ENCODE measurements around the gene STK25.
A peak's percentile ranks its signal among the peaks of the same experiment; 100 is the strongest.

Gene STK25

GRCh38 chr2:241516520-241516965 lies 8.2 kb upstream of the STK25 start:
- H3K36me3 Mint-ChIP-seq (ENCODE audit: low read depth): no peaks in the 10 kb centered on the region
- peaks cover 4% of the 10 kb centered on the region for H3K27me3 Mint-ChIP-seq (ENCODE audit: low read depth)
- H3K27ac Mint-ChIP-seq: no peak overlapping the region
- peaks cover 5% of the 10 kb centered on the region for H3K9me3 Mint-ChIP-seq
- H3K4me1 Mint-ChIP-seq: no peaks in the 10 kb centered on the region
- TF ChIP-seq, protein P1, sequence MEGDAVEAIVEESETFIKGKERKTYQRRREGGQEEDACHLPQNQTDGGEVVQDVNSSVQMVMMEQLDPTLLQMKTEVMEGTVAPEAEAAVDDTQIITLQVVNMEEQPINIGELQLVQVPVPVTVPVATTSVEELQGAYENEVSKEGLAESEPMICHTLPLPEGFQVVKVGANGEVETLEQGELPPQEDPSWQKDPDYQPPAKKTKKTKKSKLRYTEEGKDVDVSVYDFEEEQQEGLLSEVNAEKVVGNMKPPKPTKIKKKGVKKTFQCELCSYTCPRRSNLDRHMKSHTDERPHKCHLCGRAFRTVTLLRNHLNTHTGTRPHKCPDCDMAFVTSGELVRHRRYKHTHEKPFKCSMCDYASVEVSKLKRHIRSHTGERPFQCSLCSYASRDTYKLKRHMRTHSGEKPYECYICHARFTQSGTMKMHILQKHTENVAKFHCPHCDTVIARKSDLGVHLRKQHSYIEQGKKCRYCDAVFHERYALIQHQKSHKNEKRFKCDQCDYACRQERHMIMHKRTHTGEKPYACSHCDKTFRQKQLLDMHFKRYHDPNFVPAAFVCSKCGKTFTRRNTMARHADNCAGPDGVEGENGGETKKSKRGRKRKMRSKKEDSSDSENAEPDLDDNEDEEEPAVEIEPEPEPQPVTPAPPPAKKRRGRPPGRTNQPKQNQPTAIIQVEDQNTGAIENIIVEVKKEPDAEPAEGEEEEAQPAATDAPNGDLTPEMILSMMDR (IDR thresholded peaks at IDR 0.05; ENCODE audit: unreplicated experiment in 3 of 3): no peak
- no peak overlapping the region for H3K4me3 Mint-ChIP-seq

- Mint-ChIP-seq H3K9me3 (peaks cover 5% of the 10 kb centered on the region), H3K4me1 (no peaks in the 10 kb centered on the region), H3K27me3 (ENCODE audit: low read depth) (peaks cover 4% of the 10 kb centered on the region), H3K4me3 (no peak overlapping the region), H3K36me3 (ENCODE audit: low read depth) (peaks cover 3% of the 10 kb centered on the region), H3K27ac (no peak overlapping the region)
- TF ChIP-seq, protein P1 (IDR thresholded peaks at IDR 0.05; ENCODE audit: unreplicated experiment in 3 of 3): no peak
These were observed 6.8 kb upstream of the STK25 start for GRCh38 chr2:241514986-241515737.

DNA sequence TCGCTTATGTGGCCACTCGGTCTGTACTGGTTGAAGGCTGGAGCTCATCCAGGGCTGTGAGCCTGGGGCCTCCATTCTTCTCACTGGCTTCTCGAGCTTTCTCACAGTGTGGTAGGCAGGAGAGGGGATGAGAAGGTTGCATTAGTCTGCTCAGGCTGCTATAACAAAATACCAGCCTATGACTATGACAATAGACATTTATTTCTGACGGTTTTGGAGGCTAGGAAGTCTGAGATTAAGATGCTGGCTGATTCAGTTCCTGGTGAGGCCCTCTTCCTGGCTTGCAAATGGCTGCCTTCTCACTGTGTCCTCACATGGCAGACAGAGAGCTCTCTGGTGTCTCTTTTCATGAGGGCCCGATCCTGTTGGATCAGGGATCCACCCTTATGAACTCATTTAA lies 6.2 kb upstream of the STK25 start:
- Mint-ChIP-seq H3K36me3 (ENCODE audit: low read depth) (peaks cover 3% of the 10 kb centered on the region), H3K4me1 (peaks cover 3% of the 10 kb centered on the region), H3K27ac (no peak overlapping the region), H3K27me3 (ENCODE audit: low read depth) (peaks cover 5% of the 10 kb centered on the region), H3K9me3 (peaks cover 5% of the 10 kb centered on the region), H3K4me3 (no peak overlapping the region)
- TF ChIP-seq, protein P1 (IDR thresholded peaks at IDR 0.05; ENCODE audit: unreplicated experiment in 3 of 3): no peak

DNA sequence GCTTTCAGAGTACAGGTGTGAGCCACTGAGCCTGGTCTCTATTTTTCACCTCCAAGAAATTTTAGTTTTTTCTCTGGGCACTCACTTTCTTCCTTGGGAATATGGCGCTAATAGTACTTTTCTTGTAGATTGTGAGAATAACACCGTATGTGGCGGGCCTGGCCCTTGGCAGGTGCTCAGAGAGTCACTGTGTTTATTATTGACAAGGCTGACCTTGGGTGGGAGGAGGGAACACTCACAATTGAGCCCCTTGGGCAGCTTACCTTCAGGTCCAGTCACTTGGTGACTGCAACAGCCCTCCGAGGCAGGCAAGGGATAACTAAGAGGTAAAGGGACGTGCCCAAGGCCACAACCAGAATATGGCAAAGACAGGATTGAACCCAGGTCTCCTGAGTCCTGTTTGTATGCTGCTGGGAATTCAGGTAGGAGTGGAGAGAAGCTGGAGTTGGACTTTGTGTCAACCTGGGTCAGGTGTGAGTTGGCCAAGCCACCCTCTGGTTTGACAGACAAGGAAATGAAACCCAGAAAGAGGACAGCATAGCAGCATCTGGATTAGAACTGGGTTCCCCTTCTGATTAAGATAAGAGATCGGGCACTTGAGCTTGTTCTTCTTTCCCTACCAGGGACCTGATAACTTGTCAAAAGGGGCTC lies 2.8 kb upstream of the STK25 start:
- Mint-ChIP-seq H3K9me3 (no peaks in the 10 kb centered on the region), H3K27ac (peak overlapping the region in 1 of 3 experiments; percentile 21), H3K27me3 (ENCODE audit: low read depth) (peaks cover 8% of the 10 kb centered on the region), H3K36me3 (ENCODE audit: low read depth) (peaks cover 3% of the 10 kb centered on the region), H3K4me1 (peaks cover 14% of the 10 kb centered on the region), H3K4me3 (peak overlapping the region; percentile 90 to 93 (median 92))
- TF ChIP-seq, protein P1 (IDR thresholded peaks at IDR 0.05; ENCODE audit: unreplicated experiment in 3 of 3): no peak

DNA sequence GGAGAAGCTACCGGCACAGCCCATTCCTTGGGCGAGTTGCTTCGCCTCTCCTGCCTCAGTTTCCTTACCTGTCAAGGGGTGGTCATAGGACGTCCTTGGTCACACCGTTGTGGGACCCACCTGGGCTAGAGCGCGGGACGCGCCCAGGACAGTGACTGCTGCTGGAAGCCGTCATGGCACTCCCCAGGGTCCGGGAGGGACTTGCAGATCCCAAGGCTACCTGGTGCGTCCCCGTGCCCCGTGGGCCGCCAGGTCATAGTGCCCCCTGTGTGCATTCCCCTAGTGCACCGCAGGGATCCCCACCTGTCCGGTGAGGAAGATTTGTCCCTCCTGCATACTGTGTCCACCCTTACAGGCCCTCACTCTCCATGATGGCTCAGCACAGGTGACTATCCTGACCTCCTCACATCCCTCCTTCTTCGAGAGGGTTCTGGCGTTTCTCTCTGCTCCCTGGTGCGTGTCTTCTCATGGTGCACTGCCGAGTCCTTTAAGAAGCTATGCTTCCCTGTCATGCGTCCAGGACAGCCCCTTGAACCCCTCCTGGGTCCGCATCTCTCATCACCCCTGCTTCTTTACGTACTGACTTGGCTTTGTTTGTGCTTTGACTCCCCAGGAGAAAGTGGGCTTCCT lies 886 bp upstream of the STK25 start:
- H3K4me3 Mint-ChIP-seq: peak overlapping the region; percentile 90 to 93 (median 92)
- H3K9me3 Mint-ChIP-seq: no peaks in the 10 kb centered on the region
- peaks cover 4% of the 10 kb centered on the region for H3K27me3 Mint-ChIP-seq (ENCODE audit: low read depth)
- H3K27ac Mint-ChIP-seq: peak overlapping the region; percentile 72 to 91 (median 91)
- peaks cover 9% of the 10 kb centered on the region for H3K36me3 Mint-ChIP-seq (ENCODE audit: low read depth)
- H3K4me1 Mint-ChIP-seq: peaks cover 33% of the 10 kb centered on the region
- TF ChIP-seq, protein P1 (IDR thresholded peaks at IDR 0.05; ENCODE audit: unreplicated experiment in 3 of 3): no peak
